GM12864 (cell line): ENCODE data around the gene ZFAND3.

ENCODE experiments used
- DNase-seq: peaks from one replicate; pipeline ENCODE4 v3.0.0-alpha.2; 2011; ENCODE audit warnings: low read depth
- H3K4me3 ChIP-seq: 2 replicates; pipeline ENCODE4 v1.5.1; 2011; ENCODE audit warnings: mild to moderate bottlenecking, low read depth, low read length, control low read depth
- CTCF ChIP-seq: IDR thresholded peaks from 2 replicates; pipeline ENCODE4 v1.5.1; 2011; ENCODE audit warnings: low read depth, mild to moderate bottlenecking, moderate library complexity, low read length, control low read depth, inconsistent platforms; ENCODE audit errors: missing control alignments

Gene ZFAND3

GRCh38 chr6:37840143-37840939 lies 20.8 kb downstream of the ZFAND3 start:
- H3K4me3 ChIP-seq = no peak overlapping the region
- no peak for TF ChIP-seq CTCF
- DNase-seq = no peak

GRCh38 chr6:37840940-37841300 lies 21.4 kb downstream of the ZFAND3 start:
- no peak overlapping the region for H3K4me3 ChIP-seq
- DNase-seq = no peak
- TF ChIP-seq CTCF = no peak

- DNase-seq = no peak
- no peak for TF ChIP-seq CTCF
- no peak overlapping the region for H3K4me3 ChIP-seq
Observed at GRCh38 chr6:37845026-37845911, 25.7 kb downstream of the ZFAND3 start.

- no peak overlapping the region for H3K4me3 ChIP-seq
- no peak for DNase-seq
- no peak for TF ChIP-seq CTCF
Observed at GRCh38 chr6:37845930-37846329, 26.4 kb downstream of the ZFAND3 start.

GRCh38 chr6:37847704-37848103 lies 28.2 kb downstream of the ZFAND3 start:
- no peak for TF ChIP-seq CTCF
- DNase-seq = no peak
- no peak overlapping the region for H3K4me3 ChIP-seq

GRCh38 chr6:37848371-37848770 lies 28.8 kb downstream of the ZFAND3 start:
- no peak overlapping the region for H3K4me3 ChIP-seq
- TF ChIP-seq CTCF = no peak
- DNase-seq = no peak
